ENCODE results near the gene OR4E1. TPM values are rescaled to one million over a fixed set of nuclear protein-coding genes. Genes with fewer than 3 reads are reported as not detected.
"Not testable (repeated sequence)": the region's sequence is repeated elsewhere in the genome, so short reads cannot be mapped to it uniquely, and the experiment has no call there.

The OR4E1 gene
- total RNA-seq, 4 donors from 2014 or later, result not detected

- TF ChIP-seq CTCF (IDR thresholded peaks at IDR 0.05), result no peak
- no peak for TF ChIP-seq EP300 (IDR thresholded peaks at IDR 0.05)
- TF ChIP-seq POLR2A (IDR thresholded peaks at IDR 0.05; ENCODE audit: low read depth), result no peak
- no peaks in the 10 kb centered on the region for H3K9me3 ChIP-seq
- no peak overlapping the region for H3K4me3 ChIP-seq
- no peak overlapping the region for H3K27ac ChIP-seq (replicated peaks in 1 of 4)
- no peaks in the 10 kb centered on the region for H3K36me3 ChIP-seq
- DNase-seq (ENCODE audit: extremely low spot score), result no peak
- H3K4me1 ChIP-seq, result no peaks in the 10 kb centered on the region
- intact Hi-C loops (cut with DNase I), result no loop called here
- 87% methylated on average over 2 of the region's 2 CpGs for WGBS
- H3K27me3 ChIP-seq, result no peaks in the 10 kb centered on the region
These were observed 25.9 kb upstream of the OR4E1 start for GRCh38 chr14:21699551-21699950.

GRCh38 chr14:21698538-21698937 lies 24.9 kb upstream of the OR4E1 start:
- not testable (repeated sequence) for H3K27me3 ChIP-seq
- WGBS, result 48% methylated on average over 3 of the region's 3 CpGs

GRCh38 chr14:21697662-21698061 lies 24.0 kb upstream of the OR4E1 start:
- H3K36me3 ChIP-seq; H3K4me3 ChIP-seq; H3K9me3 ChIP-seq; H3K27me3 ChIP-seq; intact Hi-C loops (cut with DNase I); DNase-seq (ENCODE audit: extremely low spot score); H3K27ac ChIP-seq (replicated peaks in 1 of 4); H3K4me1 ChIP-seq: not testable (repeated sequence)
- WGBS, result 92% methylated on average over 12 of the region's 33 CpGs

More at GRCh38 chr14:21698538-21698937, 24.9 kb upstream of the OR4E1 start:
- H3K4me3 ChIP-seq; H3K9me3 ChIP-seq; intact Hi-C loops (cut with DNase I); H3K4me1 ChIP-seq; H3K36me3 ChIP-seq; H3K27ac ChIP-seq (replicated peaks in 1 of 4); DNase-seq (ENCODE audit: extremely low spot score): not testable (repeated sequence)

GRCh38 chr14:21694425-21694824 lies 20.8 kb upstream of the OR4E1 start:
- Histone ChIP-seq H3K4me3 (no peak overlapping the region), H3K4me1 (no peaks in the 10 kb centered on the region), H3K27ac (replicated peaks in 1 of 4) (no peak overlapping the region), H3K36me3 (no peaks in the 10 kb centered on the region), H3K27me3 (no peaks in the 10 kb centered on the region), H3K9me3 (no peaks in the 10 kb centered on the region)
- no peak for DNase-seq (ENCODE audit: extremely low spot score)
- intact Hi-C loops (cut with DNase I), result no loop called here
- no peak for TF ChIP-seq EP300 (IDR thresholded peaks at IDR 0.05)
- no peak for TF ChIP-seq CTCF (IDR thresholded peaks at IDR 0.05)
- TF ChIP-seq POLR2AphosphoS5 (IDR thresholded peaks at IDR 0.05), result no peak
- no peak for TF ChIP-seq POLR2A (IDR thresholded peaks at IDR 0.05; ENCODE audit: low read depth)

GRCh38 chr14:21686468-21686867 lies 12.8 kb upstream of the OR4E1 start:
- no peak overlapping the region for H3K4me3 ChIP-seq
- no peaks in the 10 kb centered on the region for H3K27me3 ChIP-seq
- DNase-seq (ENCODE audit: extremely low spot score), result no peak
- H3K4me1 ChIP-seq, result no peaks in the 10 kb centered on the region
- no peak overlapping the region for H3K27ac ChIP-seq (replicated peaks in 1 of 4)
- 89% methylated on average over 2 of the region's 2 CpGs for WGBS
- no peaks in the 10 kb centered on the region for H3K36me3 ChIP-seq
- intact Hi-C loops (cut with DNase I), result no loop called here
- peaks cover 0 to 6% (median 0%) of the 10 kb centered on the region in 4 donors for H3K9me3 ChIP-seq
- no peak for TF ChIP-seq POLR2AphosphoS5 (IDR thresholded peaks at IDR 0.05)

GRCh38 chr14:21680072-21680471 lies 6.5 kb upstream of the OR4E1 start:
- TF ChIP-seq CTCF (IDR thresholded peaks at IDR 0.05) (no peak), POLR2A (IDR thresholded peaks at IDR 0.05; ENCODE audit: low read depth) (no peak), EP300 (IDR thresholded peaks at IDR 0.05) (no peak), POLR2AphosphoS5 (IDR thresholded peaks at IDR 0.05) (no peak)
- 74% methylated on average over 2 of the region's 2 CpGs for WGBS
- Histone ChIP-seq H3K27me3 (no peaks in the 10 kb centered on the region), H3K4me3 (no peak overlapping the region), H3K4me1 (no peaks in the 10 kb centered on the region), H3K36me3 (no peaks in the 10 kb centered on the region), H3K27ac (replicated peaks in 1 of 4) (no peak overlapping the region), H3K9me3 (peaks cover 0 to 14% (median 4%) of the 10 kb centered on the region in 4 donors)
- intact Hi-C loops (cut with DNase I), result no loop called here
- DNase-seq (ENCODE audit: extremely low spot score), result no peak
